Suprapubic skin (tissue), 4 donors: Measurements from ENCODE around the gene SYT3. TPM values are rescaled to one million over a fixed set of nuclear protein-coding genes. Genes with fewer than 3 reads are reported as not detected.
"Not testable (repeated sequence)": the region's sequence is repeated elsewhere in the genome, so short reads cannot be mapped to it uniquely, and the experiment has no call there.

Experiments used
- DNase-seq, 2 donors: peaks; one replicate each; pipeline ENCODE4 v3.0.0-alpha.2; 2019; ENCODE audit warnings: low spot score in 2 of 2
- H3K27ac ChIP-seq: fragments of 200-600 bp; sonication (generic); one replicate; pipeline ENCODE4 v1.5.1; 2019
- H3K27me3 ChIP-seq: fragments of 200-600 bp; sonication (generic); one replicate; pipeline ENCODE4 v1.5.1; 2019
- H3K36me3 ChIP-seq: fragments of 200-600 bp; sonication (generic); one replicate; pipeline ENCODE4 v1.5.1; 2019
- H3K4me1 ChIP-seq: fragments of 200-600 bp; sonication (generic); one replicate; pipeline ENCODE4 v1.5.1; 2019
- H3K4me3 ChIP-seq: fragments of 200-600 bp; sonication (generic); one replicate; pipeline ENCODE4 v1.5.1; 2019; ENCODE audit warnings: mild to moderate bottlenecking
- H3K9me3 ChIP-seq: fragments of 200-600 bp; sonication (generic); one replicate; pipeline ENCODE4 v1.5.1; 2019
- CTCF ChIP-seq, 2 donors: fragments of 200-600 bp in 1 of 2; fragments of 450-650 bp in 1 of 2; sonication (generic) in 1 of 2; IDR thresholded peaks; one replicate each; pipeline ENCODE4 v1.5.1; 2016 to 2019; ENCODE audit warnings: antibody characterized with exemption in 2 of 2, mild to moderate bottlenecking in 1 of 2, moderate library complexity in 1 of 2
- EP300 ChIP-seq: sonication (generic); formaldehyde crosslinking; IDR thresholded peaks from one replicate; pipeline ENCODE4 v1.6.1; 2017; ENCODE audit warnings: antibody characterized with exemption
- POLR2A ChIP-seq, 2 donors: fragments of 450-650 bp; IDR thresholded peaks; one replicate each; pipeline ENCODE4 v1.6.1; 2017; ENCODE audit warnings: antibody characterized with exemption in 2 of 2, mild to moderate bottlenecking in 2 of 2, moderate library complexity in 2 of 2
- POLR2AphosphoS5 ChIP-seq, 3 donors: sonication (generic); formaldehyde crosslinking; IDR thresholded peaks; one replicate each; pipeline ENCODE4 v1.6.1; 2017; ENCODE audit warnings: antibody characterized with exemption in 3 of 3
- WGBS: methylation state at CpG from one replicate; pipeline ENCODE4 v1.1.5; 2018; 5-methylcytosine and 5-hydroxymethylcytosine counted together
- total RNA-seq, 4 donors: library from RNA; depleted of rRNA; stranded (reverse); fragments of >200 nt; gene quantifications; one replicate each; pipeline ENCODE4 v1.1.0, GENCODE V29; 2016

SYT3 gene
- total RNA-seq, 4 donors from 2014 or later, result 0.23 to 1.8 (median 0.30) TPM; not detected in 1

GRCh38 chr19:50604264-50605073 lies 35.2 kb downstream of the SYT3 start:
- H3K4me3 ChIP-seq, DNase-seq, H3K27ac ChIP-seq, H3K4me1 ChIP-seq, H3K36me3 ChIP-seq, H3K9me3 ChIP-seq: not testable (repeated sequence)
- peaks cover 55% of the 10 kb centered on the region for H3K27me3 ChIP-seq
- WGBS, result 68% methylated on average over 27 of the region's 56 CpGs

- H3K9me3 ChIP-seq, result no peaks in the 10 kb centered on the region
- no peak overlapping the region for H3K4me3 ChIP-seq
- DNase-seq, result no peak
- H3K4me1 ChIP-seq, result no peaks in the 10 kb centered on the region
- no peak for TF ChIP-seq EP300
- TF ChIP-seq POLR2AphosphoS5 (IDR thresholded peaks at IDR 0.05), result no peak
- no peak for TF ChIP-seq CTCF (IDR thresholded peaks at IDR 0.05)
- TF ChIP-seq POLR2A (IDR thresholded peaks at IDR 0.05), result no peak
- H3K27me3 ChIP-seq, result peaks cover 57% of the 10 kb centered on the region
- H3K27ac ChIP-seq, result no peak overlapping the region
- 86% methylated on average over 4 of the region's 4 CpGs for WGBS
- H3K36me3 ChIP-seq, result no peaks in the 10 kb centered on the region
These were observed 36.7 kb downstream of the SYT3 start for GRCh38 chr19:50602935-50603334.

GRCh38 chr19:50602496-50602895 lies 37.2 kb downstream of the SYT3 start:
- WGBS, result 92% methylated on average over 6 of the region's 6 CpGs
- H3K27me3 ChIP-seq, result peaks cover 52% of the 10 kb centered on the region
- H3K4me3 ChIP-seq, result no peak overlapping the region
- H3K9me3 ChIP-seq, result no peaks in the 10 kb centered on the region
- no peak for DNase-seq
- no peaks in the 10 kb centered on the region for H3K36me3 ChIP-seq
- TF ChIP-seq POLR2A (IDR thresholded peaks at IDR 0.05), result no peak
- no peak for TF ChIP-seq POLR2AphosphoS5 (IDR thresholded peaks at IDR 0.05)
- no peak for TF ChIP-seq EP300
- no peak for TF ChIP-seq CTCF (IDR thresholded peaks at IDR 0.05)
- no peak overlapping the region for H3K27ac ChIP-seq
- no peaks in the 10 kb centered on the region for H3K4me1 ChIP-seq

GRCh38 chr19:50602089-50602422 lies 37.6 kb downstream of the SYT3 start:
- Histone ChIP-seq H3K27me3 (peaks cover 48% of the 10 kb centered on the region), H3K36me3 (no peaks in the 10 kb centered on the region)
- 85% methylated on average over 5 of the region's 5 CpGs for WGBS

GRCh38 chr19:50601407-50602088 lies 38.1 kb downstream of the SYT3 start:
- H3K27me3 ChIP-seq, result peaks cover 43% of the 10 kb centered on the region
- DNase-seq, result no peak
- WGBS, result 69% methylated on average over 11 of the region's 11 CpGs

More at GRCh38 chr19:50602089-50602422, 37.6 kb downstream of the SYT3 start:
- no peak overlapping the region for H3K27ac ChIP-seq
- no peaks in the 10 kb centered on the region for H3K9me3 ChIP-seq
- no peak overlapping the region for H3K4me3 ChIP-seq
- TF ChIP-seq POLR2AphosphoS5 (IDR thresholded peaks at IDR 0.05) (no peak), CTCF (IDR thresholded peaks at IDR 0.05) (no peak), POLR2A (IDR thresholded peaks at IDR 0.05) (no peak), EP300 (no peak)
- no peaks in the 10 kb centered on the region for H3K4me1 ChIP-seq
- DNase-seq, result no peak

More at GRCh38 chr19:50601407-50602088, 38.1 kb downstream of the SYT3 start:
- Histone ChIP-seq H3K36me3 (no peaks in the 10 kb centered on the region), H3K9me3 (no peaks in the 10 kb centered on the region), H3K4me3 (no peak overlapping the region), H3K27ac (no peak overlapping the region), H3K4me1 (no peaks in the 10 kb centered on the region)
- TF ChIP-seq EP300 (no peak), CTCF (IDR thresholded peaks at IDR 0.05) (no peak), POLR2AphosphoS5 (IDR thresholded peaks at IDR 0.05) (no peak), POLR2A (IDR thresholded peaks at IDR 0.05) (no peak)
